Chondrocyte (in vitro differentiated cells): Measurements from ENCODE around the gene TDRD9. TPM values are rescaled to one million over a fixed set of nuclear protein-coding genes. Genes with fewer than 3 reads are reported as not detected.

ENCODE experiments used
- DNase-seq: peaks from one replicate; pipeline ENCODE4 v3.0.0; 2021; ENCODE audit warnings: mixed read lengths, low spot score
- H3K27ac Mint-ChIP-seq: one replicate; pipeline ENCODE4 v1.8.0; 2021; ENCODE audit warnings: mild to moderate bottlenecking, moderate library complexity, mixed read lengths; ENCODE audit not compliant: unreplicated experiment
- H3K27me3 Mint-ChIP-seq: 2 replicates; pipeline ENCODE4 v1.8.0; 2021; ENCODE audit warnings: low read depth, mixed read lengths
- H3K36me3 Mint-ChIP-seq: 2 replicates; pipeline ENCODE4 v1.8.0; 2021; ENCODE audit warnings: low read depth, mixed read lengths
- H3K4me1 Mint-ChIP-seq: 2 replicates; pipeline ENCODE4 v1.8.0; 2021; ENCODE audit warnings: low read depth, mild to moderate bottlenecking, mixed read lengths
- H3K4me3 Mint-ChIP-seq: one replicate; pipeline ENCODE4 v1.8.0; 2021; ENCODE audit warnings: mild to moderate bottlenecking, moderate library complexity, mixed read lengths; ENCODE audit not compliant: unreplicated experiment
- H3K9me3 Mint-ChIP-seq: 2 replicates; pipeline ENCODE4 v1.8.0; 2021; ENCODE audit warnings: low read depth, mixed read lengths
- total RNA-seq: library from RNA; stranded (reverse); gene quantifications from 3 replicates; pipeline ENCODE4 v1.2.1, GENCODE V29; 2021
- TF ChIP-seq, protein P1 (sequence below): fragments of 200-600 bp; sonication (generic); IDR thresholded peaks from 2 replicates; pipeline ENCODE4 v1.5.0; 2021; ENCODE audit warnings: antibody characterized with exemption, mild to moderate bottlenecking, moderate library complexity

The TDRD9 gene
- total RNA-seq, 1 donor from 2014 or later: not detected

DNA sequence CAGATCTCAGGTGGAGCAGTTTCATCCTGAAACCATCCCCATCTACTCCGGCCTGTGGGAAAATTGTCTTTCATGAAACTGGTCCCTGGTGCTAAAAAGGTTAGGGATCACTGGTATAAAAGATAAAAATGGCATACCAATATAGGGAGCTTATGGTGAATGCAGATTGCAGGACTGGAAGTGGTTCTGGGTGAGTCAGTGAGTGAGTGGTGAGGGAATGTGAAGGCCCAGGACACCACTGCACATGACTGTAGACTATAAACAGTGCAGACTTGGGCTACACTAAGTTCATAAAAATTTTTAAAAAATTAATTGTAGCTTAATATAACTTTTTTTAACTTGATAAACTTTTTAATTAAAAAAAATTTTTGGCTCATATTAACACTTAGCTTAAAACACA, 81.0 kb downstream of the TDRD9 start:
- Mint-ChIP-seq H3K4me1 (peaks cover 4% of the 10 kb centered on the region), H3K27me3 (peaks cover 15% of the 10 kb centered on the region), H3K4me3 (no peak overlapping the region), H3K27ac (no peak overlapping the region), H3K36me3 (no peaks in the 10 kb centered on the region), H3K9me3 (no peaks in the 10 kb centered on the region)
- TF ChIP-seq, protein P1, sequence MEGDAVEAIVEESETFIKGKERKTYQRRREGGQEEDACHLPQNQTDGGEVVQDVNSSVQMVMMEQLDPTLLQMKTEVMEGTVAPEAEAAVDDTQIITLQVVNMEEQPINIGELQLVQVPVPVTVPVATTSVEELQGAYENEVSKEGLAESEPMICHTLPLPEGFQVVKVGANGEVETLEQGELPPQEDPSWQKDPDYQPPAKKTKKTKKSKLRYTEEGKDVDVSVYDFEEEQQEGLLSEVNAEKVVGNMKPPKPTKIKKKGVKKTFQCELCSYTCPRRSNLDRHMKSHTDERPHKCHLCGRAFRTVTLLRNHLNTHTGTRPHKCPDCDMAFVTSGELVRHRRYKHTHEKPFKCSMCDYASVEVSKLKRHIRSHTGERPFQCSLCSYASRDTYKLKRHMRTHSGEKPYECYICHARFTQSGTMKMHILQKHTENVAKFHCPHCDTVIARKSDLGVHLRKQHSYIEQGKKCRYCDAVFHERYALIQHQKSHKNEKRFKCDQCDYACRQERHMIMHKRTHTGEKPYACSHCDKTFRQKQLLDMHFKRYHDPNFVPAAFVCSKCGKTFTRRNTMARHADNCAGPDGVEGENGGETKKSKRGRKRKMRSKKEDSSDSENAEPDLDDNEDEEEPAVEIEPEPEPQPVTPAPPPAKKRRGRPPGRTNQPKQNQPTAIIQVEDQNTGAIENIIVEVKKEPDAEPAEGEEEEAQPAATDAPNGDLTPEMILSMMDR: no peak
- DNase-seq: no peak

DNA sequence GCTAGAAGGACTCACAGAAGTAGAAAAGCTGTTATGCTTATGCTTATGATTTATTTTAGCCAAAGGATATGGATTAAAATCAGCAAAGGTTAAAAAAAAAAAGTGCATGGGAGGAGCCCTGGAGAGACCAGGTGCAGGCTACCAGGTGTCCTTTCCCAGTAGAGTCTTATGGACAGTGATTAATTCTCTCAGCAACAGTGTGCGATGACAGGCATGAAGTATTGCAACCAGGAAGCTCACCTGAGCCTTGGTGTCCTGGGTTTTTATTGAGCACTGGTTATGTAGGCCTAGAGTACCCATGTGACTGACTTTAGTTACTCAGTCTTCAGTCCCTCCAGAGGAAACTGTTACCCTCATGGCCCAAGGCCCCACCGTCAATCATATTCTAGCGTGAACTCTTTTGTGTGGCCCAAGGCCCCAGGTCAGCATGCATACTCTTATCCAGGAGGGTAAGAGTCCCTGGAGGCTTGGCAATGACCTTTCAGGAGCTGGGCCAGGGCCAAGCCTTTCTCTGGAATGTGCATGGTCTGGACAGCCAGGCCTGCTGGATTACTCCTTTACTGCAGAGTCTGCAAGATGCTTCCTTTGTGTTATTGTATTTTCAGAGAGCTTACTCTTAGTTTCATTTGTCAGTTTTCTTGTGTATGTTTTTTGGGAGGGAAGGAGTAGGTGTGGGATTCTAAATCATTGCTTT, 83.7 kb downstream of the TDRD9 start:
- no peak for DNase-seq
- Mint-ChIP-seq H3K9me3 (no peaks in the 10 kb centered on the region), H3K4me1 (peaks cover 4% of the 10 kb centered on the region), H3K27ac (peak overlapping the region; percentile 41), H3K27me3 (peaks cover 11% of the 10 kb centered on the region), H3K4me3 (no peak overlapping the region), H3K36me3 (no peaks in the 10 kb centered on the region)
- TF ChIP-seq, protein P1: no peak

DNA sequence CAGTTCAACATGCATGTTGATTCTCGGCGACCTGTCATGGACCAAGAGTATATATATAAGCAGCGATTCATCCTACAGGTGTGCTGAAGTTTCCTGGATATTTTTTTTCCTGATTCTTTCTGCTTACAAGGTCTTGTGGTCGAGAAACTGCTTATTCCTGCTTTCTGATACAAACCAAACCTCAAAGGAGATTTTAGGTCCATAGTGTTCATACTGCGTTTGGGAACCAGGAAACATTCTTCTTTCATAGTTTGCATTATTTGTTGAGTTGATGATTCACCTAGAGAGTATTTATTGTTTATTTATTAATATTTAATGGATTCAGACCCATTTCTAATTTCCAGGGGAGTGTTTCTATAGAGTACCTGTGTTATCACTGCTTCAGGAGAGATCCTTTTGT, 86.5 kb downstream of the TDRD9 start:
- Mint-ChIP-seq H3K4me3 (no peak overlapping the region), H3K4me1 (peaks cover 4% of the 10 kb centered on the region), H3K9me3 (no peaks in the 10 kb centered on the region), H3K27ac (no peak overlapping the region), H3K36me3 (no peaks in the 10 kb centered on the region), H3K27me3 (peaks cover 21% of the 10 kb centered on the region)
- no peak for DNase-seq
- TF ChIP-seq, protein P1: no peak

DNA sequence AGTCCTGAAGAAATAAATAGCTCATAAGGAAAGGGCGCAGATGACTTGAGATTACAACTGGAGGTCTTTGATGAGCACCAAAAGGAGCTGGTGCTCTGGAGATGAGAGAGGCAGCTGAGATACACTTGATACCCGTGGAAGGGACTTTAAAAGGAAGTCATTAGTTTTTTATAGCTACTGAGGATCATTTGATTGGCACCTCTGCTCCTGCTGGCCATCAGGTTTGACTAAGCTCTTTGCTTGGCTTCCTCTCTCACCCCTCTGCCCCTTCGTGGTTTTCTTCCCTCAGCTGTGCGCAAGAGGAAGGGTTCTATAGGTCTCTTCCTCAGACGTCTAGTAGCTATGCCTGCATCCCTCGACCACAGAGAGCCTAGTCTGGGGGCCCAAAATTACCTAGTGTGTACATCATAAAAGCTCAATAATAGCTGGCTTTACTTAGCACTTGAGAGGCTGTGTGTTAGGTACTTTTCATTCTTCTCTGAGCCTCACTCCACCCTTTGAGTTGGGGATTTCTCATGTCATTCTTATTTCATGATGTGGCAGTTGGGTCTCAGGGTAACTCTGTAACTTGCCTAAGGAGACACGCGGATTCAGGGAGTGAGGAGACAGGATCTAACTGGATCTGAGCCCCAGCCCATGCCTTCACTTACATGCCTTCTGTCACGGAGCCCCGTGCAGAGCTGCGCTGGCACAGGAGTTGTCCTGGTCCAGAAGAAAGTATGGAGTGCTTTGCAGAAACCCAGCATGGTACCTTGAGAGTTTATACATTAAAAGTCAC, 88.8 kb downstream of the TDRD9 start:
- H3K27ac Mint-ChIP-seq: no peak overlapping the region
- H3K9me3 Mint-ChIP-seq: no peaks in the 10 kb centered on the region
- DNase-seq: no peak
- peaks cover 32% of the 10 kb centered on the region for H3K27me3 Mint-ChIP-seq
- H3K4me1 Mint-ChIP-seq: peaks cover 3% of the 10 kb centered on the region
- no peak overlapping the region for H3K4me3 Mint-ChIP-seq
- H3K36me3 Mint-ChIP-seq: no peaks in the 10 kb centered on the region
- TF ChIP-seq, protein P1: no peak

DNA sequence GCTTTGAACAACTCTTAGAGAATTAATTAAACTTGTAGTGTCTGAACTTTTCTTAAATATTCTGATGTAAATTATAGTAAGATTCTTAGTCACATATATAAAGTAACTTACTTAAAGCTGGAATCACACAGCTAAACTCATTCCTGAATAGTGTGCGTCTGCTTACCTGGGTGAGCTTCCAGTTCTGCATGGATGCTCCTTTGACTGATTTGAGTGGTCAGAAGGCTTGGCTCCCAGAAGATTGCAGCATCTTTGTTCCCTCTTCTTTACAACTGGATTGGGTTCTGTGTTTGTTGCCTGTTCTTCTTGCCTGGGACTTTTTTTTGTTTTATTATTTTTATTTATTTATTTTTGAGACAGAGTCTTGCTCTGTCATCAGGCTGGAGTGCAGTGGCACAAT, 90.8 kb downstream of the TDRD9 start:
- peaks cover 38% of the 10 kb centered on the region for H3K27me3 Mint-ChIP-seq
- no peaks in the 10 kb centered on the region for H3K4me1 Mint-ChIP-seq

More for the DNA sequence above, 90.8 kb downstream of the TDRD9 start:
- Mint-ChIP-seq H3K27ac (no peak overlapping the region), H3K36me3 (no peaks in the 10 kb centered on the region), H3K9me3 (no peaks in the 10 kb centered on the region), H3K4me3 (no peak overlapping the region)
- no peak for DNase-seq
- TF ChIP-seq, protein P1: no peak
